ENCODE results near the gene PLEKHG1. TPM values are rescaled to one million over a fixed set of nuclear protein-coding genes. Genes with fewer than 3 reads are reported as not detected.

The PLEKHG1 gene
- polyA plus RNA-seq, 2 of the 4 experiments (the other 2 are of a cell fraction), result 0.17 to 0.93 TPM

GRCh38 chr6:150606168-150606591, 6.5 kb downstream of the PLEKHG1 start:
- H3K9me3 ChIP-seq, result no peaks in the 10 kb centered on the region
- ATAC-seq (no peak), FAIRE-seq (no peak), DNase-seq (ENCODE audit: low read depth in 1 of 2, low spot score in 1 of 2) (no peak)
- ChIA-PET CTCF (no interaction called here), POLR2A (no interaction called here)
- no peak overlapping the region for H3K4me3 ChIP-seq
- H3K4me2 ChIP-seq, result no peak overlapping the region
- no peak overlapping the region for H3K27ac ChIP-seq
- H3K4me1 ChIP-seq, result no peaks in the 10 kb centered on the region
- TF ChIP-seq GATA3 (IDR thresholded peaks at IDR 0.05; ENCODE audit: borderline replicate concordance) (no peak), MAX (IDR thresholded peaks at IDR 0.05) (no peak), EHMT2 (IDR thresholded peaks at IDR 0.05; ENCODE audit: low read depth) (no peak), JUN (IDR thresholded peaks at IDR 0.05) (no peak), KDM5A (IDR thresholded peaks at IDR 0.05) (no peak), BHLHE40 (IDR thresholded peaks at IDR 0.05; ENCODE audit: low read depth, low read length) (no peak), HDAC2 (IDR thresholded peaks at IDR 0.05) (no peak), JUNB (IDR thresholded peaks at IDR 0.05) (no peak)
- WGBS (ENCODE audit: missing lambda C conversion rate), result 34% methylated on average over 3 of the region's 3 CpGs

GRCh38 chr6:150606647-150607328, 7.1 kb downstream of the PLEKHG1 start:
- POLR2A ChIA-PET, result no interaction called here
- Histone ChIP-seq H3K27ac (no peak overlapping the region), H3K4me1 (no peaks in the 10 kb centered on the region), H3K4me2 (no peak overlapping the region), H3K4me3 (no peak overlapping the region), H3K9me3 (no peaks in the 10 kb centered on the region)
- TF ChIP-seq CBX2 (IDR thresholded peaks at IDR 0.05; ENCODE audit: borderline replicate concordance, low read depth) (no peak), BHLHE40 (IDR thresholded peaks at IDR 0.05; ENCODE audit: low read depth, low read length) (no peak), KDM5A (IDR thresholded peaks at IDR 0.05) (no peak), CHD2 (IDR thresholded peaks at IDR 0.05; ENCODE audit: low read length, partially characterized antibody) (no peak), FOSB (CRISPR knock-in tag; IDR thresholded peaks at IDR 0.05) (no peak), TFCP2L1 (CRISPR knock-in tag; IDR thresholded peaks at IDR 0.05) (no peak)
- FAIRE-seq, result no peak
- no peak for ATAC-seq
- no peak for DNase-seq (ENCODE audit: low read depth in 1 of 2, low spot score in 1 of 2)
- CTCF ChIA-PET, result no interaction called here
- WGBS (ENCODE audit: missing lambda C conversion rate), result 30% methylated on average over 5 of the region's 5 CpGs

- FAIRE-seq (no peak), DNase-seq (ENCODE audit: low read depth in 1 of 2, low spot score in 1 of 2) (no peak), ATAC-seq (no peak)
- no peaks in the 10 kb centered on the region for H3K4me1 ChIP-seq
- H3K4me2 ChIP-seq, result no peak overlapping the region
- H3K9me3 ChIP-seq, result no peaks in the 10 kb centered on the region
- ChIA-PET POLR2A (no interaction called here), CTCF (no interaction called here)
- H3K4me3 ChIP-seq, result no peak overlapping the region
- no peak for TF ChIP-seq HOXA7 (CRISPR knock-in tag; IDR thresholded peaks at IDR 0.05)
- no peak for TF ChIP-seq HMGXB4 (CRISPR knock-in tag; IDR thresholded peaks at IDR 0.05; ENCODE audit: borderline replicate concordance)
- TF ChIP-seq ZFP36 (IDR thresholded peaks at IDR 0.05; ENCODE audit: borderline replicate concordance, partially characterized antibody), result no peak
- no peak for TF ChIP-seq CTCF (IDR thresholded peaks at IDR 0.05)
- no peak for TF ChIP-seq REST (IDR thresholded peaks at IDR 0.05)
- TF ChIP-seq MAZ (IDR thresholded peaks at IDR 0.05; ENCODE audit: borderline replicate concordance, low read depth, low read length), result no peak
- no peak for TF ChIP-seq EHMT2 (IDR thresholded peaks at IDR 0.05; ENCODE audit: low read depth)
- TF ChIP-seq ZC3H11A (IDR thresholded peaks at IDR 0.05), result no peak
- no peak overlapping the region for H3K27ac ChIP-seq
- 59% methylated on average over 3 of the region's 3 CpGs for WGBS (ENCODE audit: missing lambda C conversion rate)
Measured at GRCh38 chr6:150607329-150607650, 7.6 kb downstream of the PLEKHG1 start.
